GM18873 (cell line): ENCODE results near the gene TEPSIN.

Experiments
- ATAC-seq: cut with Tn5 transposase; IDR thresholded peaks from one replicate; pipeline ENCODE4 v1.9.1; 2021; ENCODE audit warnings: mild to moderate bottlenecking, moderate library complexity, moderate number of reproducible peaks; ENCODE audit not compliant: unreplicated experiment, low FRiP score

TEPSIN gene

DNA sequence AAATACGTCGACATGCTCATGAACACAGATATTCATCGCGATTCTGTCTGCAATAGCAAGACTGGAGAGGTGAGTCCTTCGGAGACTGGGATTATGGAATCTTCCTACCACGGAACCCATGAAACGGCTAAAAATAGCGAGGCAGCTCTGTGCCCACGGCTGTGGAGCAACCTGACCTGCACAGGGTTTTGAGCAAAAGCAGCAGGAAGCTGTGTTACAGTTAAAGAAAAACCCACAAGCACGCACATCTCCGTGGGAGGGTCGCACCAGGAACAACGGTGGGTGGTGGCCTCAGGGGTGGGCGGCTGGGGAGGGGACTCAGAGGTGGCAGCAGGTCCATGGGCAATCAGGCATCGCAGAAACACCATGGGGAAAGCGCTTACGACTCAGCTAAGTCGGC lies 31.4 kb upstream of the TEPSIN start:
- ATAC-seq: no peak

- ATAC-seq: no peak
These were observed 28.7 kb upstream of the TEPSIN start for GRCh38 chr17:81267390-81268067.

DNA sequence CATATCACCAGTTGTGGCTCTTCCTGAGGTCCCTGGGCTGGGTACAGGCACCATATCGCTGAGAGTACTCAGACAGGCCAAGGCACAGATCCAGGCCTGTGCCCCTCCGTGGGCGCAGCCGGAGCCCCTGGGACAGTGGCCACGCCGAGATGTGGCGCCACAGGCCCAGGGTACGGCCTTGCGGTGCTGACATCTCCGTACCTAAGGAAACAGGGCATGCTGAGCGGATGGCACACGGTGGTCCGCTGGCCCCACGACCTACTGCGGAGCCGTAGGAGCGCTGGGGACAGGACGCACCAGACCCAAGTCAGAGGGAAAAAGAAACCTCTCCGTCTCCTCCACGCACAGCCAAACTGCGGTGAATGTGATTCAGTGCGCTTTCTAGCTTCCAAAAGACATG lies 26.7 kb upstream of the TEPSIN start:
- ATAC-seq: no peak

DNA sequence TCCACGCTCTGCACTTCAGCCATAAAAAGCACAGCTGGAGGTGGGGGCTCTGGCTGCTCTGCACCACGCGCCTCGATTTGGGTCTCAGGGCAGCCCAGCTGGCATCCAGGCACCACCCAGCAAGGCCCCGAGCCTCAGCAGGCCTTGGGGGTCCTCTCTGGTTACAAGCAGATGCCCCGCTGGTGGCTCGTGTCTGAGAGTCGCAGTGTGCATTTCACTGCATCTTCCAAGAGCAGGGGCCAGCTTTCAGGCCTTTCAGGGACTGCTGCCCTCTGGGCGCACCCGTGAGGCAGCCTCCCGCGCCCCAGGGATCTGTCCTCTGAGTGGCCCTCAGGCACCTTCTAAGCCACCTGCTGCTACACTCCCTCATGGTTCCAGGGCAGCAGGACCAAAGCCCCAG lies 25.8 kb upstream of the TEPSIN start:
- ATAC-seq: no peak

DNA sequence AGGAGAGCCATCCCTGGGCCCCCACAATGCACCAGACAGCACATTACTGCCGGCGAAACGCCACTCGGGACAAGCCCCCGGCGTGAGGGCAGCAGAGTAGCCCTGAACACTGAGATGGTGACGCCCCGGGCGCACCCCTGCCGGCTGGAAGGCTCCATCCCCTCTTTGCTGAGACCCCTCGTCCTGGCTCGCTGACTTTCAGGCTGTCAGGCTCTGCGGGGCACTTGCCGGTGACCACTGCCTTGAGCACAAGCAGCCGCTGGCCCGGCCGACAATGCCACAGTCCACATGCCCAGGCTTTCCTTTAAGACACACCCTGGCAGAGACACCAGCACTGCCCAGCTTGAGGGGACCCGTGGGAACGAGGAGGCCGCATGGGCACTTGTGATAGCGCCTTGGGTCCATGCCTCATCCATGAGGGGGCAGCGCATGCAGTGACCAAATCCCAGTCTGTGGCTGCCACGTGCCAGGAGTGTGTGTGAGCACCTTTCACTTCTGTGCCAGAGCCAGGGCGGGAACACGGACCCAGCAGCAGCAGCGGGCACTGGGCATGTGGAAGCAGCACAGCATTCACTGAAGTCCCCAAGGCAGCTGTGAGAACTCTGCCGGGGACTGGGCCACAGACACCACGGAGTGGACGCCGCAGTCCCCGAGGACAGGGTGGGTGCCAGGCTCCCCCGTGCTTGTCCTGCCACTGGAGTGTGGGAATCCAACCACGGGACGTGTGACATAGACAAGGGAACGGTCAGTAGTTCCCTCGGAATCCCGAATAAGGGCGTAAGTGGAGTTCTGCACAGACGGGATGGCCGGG lies 24.7 kb upstream of the TEPSIN start:
- ATAC-seq: no peak

- no peak for ATAC-seq
These were observed 22.9 kb upstream of the TEPSIN start for GRCh38 chr17:81261582-81262336.

- no peak for ATAC-seq
These were observed 22.2 kb upstream of the TEPSIN start for GRCh38 chr17:81261096-81261495.

- no peak for ATAC-seq
These were observed 21.8 kb upstream of the TEPSIN start for GRCh38 chr17:81260641-81261040.

GRCh38 chr17:81260171-81260570 lies 21.3 kb upstream of the TEPSIN start:
- ATAC-seq: no peak

GRCh38 chr17:81259058-81259605 lies 20.3 kb upstream of the TEPSIN start:
- ATAC-seq: no peak

- no peak for ATAC-seq
These were observed 19.4 kb upstream of the TEPSIN start for GRCh38 chr17:81258292-81258691.

DNA sequence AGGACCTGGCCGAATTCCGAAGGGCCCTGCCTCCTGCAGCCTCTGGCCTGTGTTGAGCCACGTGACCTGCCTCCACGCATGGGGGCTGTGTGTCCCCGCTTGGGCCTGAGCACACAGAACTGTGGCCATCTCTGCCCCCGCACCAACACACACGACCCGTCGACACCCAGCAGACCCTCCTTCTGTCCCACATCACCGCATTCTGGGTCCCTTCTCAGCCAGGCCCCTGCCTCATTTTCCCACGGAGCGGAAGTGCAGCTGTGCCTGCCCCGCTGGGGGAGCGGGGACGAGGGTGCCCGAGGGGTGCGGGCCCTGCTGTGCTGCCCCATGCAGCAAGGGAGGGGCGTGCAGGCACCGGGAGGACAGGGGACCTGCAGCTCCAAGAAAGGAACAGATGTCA lies 18.7 kb upstream of the TEPSIN start:
- ATAC-seq: no peak

- no peak for ATAC-seq
These were observed 17.8 kb upstream of the TEPSIN start for GRCh38 chr17:81256616-81257015.

- no peak for ATAC-seq
These were observed 16.3 kb upstream of the TEPSIN start for GRCh38 chr17:81254955-81255717.

GRCh38 chr17:81253358-81254131 lies 14.7 kb upstream of the TEPSIN start:
- ATAC-seq: no peak

GRCh38 chr17:81252987-81253329 lies 14.1 kb upstream of the TEPSIN start:
- ATAC-seq: no peak

DNA sequence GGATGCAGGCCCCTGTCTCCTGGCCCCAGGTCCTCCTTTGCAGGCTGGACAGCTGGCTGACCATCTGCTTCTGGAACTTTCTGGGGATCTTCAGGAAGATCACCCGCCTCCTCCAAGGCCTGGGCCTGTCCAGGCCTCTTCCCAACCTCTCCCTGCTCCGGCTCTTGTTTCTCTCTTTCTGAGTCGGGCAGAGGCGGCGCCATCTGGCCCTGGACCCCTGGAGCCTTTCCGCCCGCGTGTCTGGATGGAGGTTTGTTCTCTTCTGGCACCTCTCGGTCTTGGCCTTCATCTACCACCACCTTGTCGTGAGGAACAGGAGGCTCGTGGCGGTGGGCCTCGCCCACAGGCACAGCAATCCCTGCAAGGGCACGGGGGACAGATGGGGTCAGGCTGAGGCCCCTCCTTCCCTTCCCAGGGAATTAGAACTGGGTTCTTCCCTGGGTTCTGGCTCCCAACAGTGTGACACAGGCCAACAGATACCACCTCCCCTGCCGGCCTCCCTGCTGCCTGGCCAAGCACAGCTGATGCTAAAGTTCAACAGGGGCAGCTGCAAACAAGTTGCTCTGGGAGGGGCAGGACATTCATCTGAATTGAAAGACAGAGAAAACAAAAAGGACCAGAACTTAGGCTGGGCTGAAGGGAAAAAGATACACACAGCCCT lies 13.6 kb upstream of the TEPSIN start:
- ATAC-seq: no peak

GRCh38 chr17:81251709-81252301 lies 12.9 kb upstream of the TEPSIN start:
- ATAC-seq: no peak
